ENCODE data around the gene RNU1-4. TPM values are rescaled to one million over a fixed set of nuclear protein-coding genes. Genes with fewer than 3 reads are reported as not detected.
"Not testable (repeated sequence)": the region's sequence is repeated elsewhere in the genome, so short reads cannot be mapped to it uniquely, and the experiment has no call there.

Gene RNU1-4
- total RNA-seq, 1 donor from 2014 or later: 3,598 TPM

- DNase-seq; H3K4me1 Mint-ChIP-seq (ENCODE audit: low read depth, unreplicated experiment); H3K9me3 Mint-ChIP-seq (ENCODE audit: unreplicated experiment); H3K4me3 Mint-ChIP-seq (ENCODE audit: unreplicated experiment); H3K27ac Mint-ChIP-seq (ENCODE audit: unreplicated experiment); H3K27me3 Mint-ChIP-seq (ENCODE audit: unreplicated experiment); H3K36me3 Mint-ChIP-seq (ENCODE audit: unreplicated experiment): not testable (repeated sequence)
These were observed 30.7 kb downstream of the RNU1-4 start for GRCh38 chr1:16770896-16771446.

DNA sequence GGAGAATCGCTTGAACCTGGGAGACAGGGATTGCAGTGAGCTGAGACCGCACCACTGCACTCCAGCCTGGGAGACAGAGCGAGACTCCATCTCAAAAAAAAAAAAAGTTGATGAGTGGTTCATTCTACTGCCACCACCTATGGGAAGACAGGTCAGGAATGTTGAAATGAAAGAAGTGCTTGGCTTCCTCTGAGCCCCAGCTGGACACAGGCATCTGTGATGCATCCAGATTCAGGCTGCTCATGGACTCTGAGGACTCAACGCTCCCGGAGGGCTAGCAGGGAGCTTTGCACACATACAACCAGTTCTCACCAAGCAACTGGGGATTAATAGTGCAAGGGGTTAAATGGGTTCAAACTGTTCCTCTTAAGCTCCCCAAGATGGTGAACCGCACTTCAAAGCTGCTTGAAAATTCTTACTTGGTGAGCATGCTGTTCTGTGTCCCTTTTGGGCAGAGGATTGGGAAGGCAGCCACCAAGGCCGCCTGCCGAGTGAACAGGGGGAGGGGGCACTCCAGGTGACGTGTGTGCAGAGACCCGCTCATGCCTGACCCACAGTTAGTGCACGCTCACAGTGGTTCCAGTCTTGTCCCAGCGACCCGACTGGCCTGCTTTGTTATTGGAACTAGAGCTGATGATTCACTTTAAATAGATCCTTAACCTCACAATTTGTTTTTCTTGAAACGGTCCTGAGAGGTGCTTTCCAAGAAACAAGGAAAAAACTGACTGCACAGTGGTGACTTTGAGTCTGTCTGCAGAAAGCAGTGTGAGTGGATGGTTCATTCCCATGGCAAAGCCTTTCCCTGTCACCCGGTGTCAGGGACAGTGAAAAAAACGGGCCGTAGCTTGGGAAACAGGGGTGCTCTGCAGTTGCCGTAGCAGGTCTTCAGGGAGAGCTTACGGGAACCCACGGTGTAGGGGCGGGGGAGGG is 32.2 kb downstream of the RNU1-4 start:
- not testable (repeated sequence) for H3K4me3 Mint-ChIP-seq (ENCODE audit: unreplicated experiment); H3K36me3 Mint-ChIP-seq (ENCODE audit: unreplicated experiment); H3K9me3 Mint-ChIP-seq (ENCODE audit: unreplicated experiment); H3K4me1 Mint-ChIP-seq (ENCODE audit: low read depth, unreplicated experiment); H3K27ac Mint-ChIP-seq (ENCODE audit: unreplicated experiment); DNase-seq; H3K27me3 Mint-ChIP-seq (ENCODE audit: unreplicated experiment)

DNA sequence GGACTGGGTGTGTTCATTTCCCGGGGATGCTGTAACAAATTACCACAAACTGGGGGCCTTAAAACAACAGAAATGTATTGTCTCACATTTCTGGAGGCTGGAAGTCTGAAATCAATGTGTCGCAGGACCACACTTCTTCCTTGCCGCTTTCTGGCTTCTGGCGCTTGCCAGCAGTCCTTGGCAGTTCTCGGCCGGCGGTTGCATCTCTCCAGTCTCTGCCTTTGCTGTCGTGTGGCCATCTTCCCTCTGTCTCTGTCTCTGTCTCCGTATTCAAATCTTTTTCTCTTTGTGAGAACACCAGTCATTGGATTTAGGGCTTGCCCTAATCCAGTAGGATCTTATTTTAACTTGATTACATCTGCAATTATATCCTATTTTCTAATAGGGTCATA is 32.9 kb downstream of the RNU1-4 start:
- not testable (repeated sequence) for H3K27ac Mint-ChIP-seq (ENCODE audit: unreplicated experiment); H3K9me3 Mint-ChIP-seq (ENCODE audit: unreplicated experiment); DNase-seq; H3K27me3 Mint-ChIP-seq (ENCODE audit: unreplicated experiment); H3K36me3 Mint-ChIP-seq (ENCODE audit: unreplicated experiment); H3K4me3 Mint-ChIP-seq (ENCODE audit: unreplicated experiment); H3K4me1 Mint-ChIP-seq (ENCODE audit: low read depth, unreplicated experiment)

DNA sequence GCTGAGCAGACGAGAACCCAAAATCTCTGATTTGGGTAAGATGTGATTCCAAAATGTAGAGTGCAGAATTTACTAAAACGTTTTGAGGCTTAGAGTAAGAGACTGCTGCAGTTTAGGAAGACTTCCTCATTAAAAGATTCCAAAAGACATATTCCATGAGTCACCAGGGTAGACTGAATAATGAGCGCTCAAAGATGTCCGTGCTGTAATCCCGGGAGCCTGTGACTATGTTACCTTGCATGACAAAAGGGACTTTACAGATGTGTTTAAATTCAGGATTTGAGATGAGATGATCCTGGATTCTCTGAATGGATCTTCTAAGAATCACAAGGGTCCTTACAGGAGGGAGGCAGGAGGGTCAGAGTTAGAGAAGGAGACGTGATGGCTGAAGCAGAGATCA is 33.4 kb downstream of the RNU1-4 start:
- H3K27ac Mint-ChIP-seq (ENCODE audit: unreplicated experiment); H3K4me1 Mint-ChIP-seq (ENCODE audit: low read depth, unreplicated experiment); DNase-seq; H3K36me3 Mint-ChIP-seq (ENCODE audit: unreplicated experiment); H3K4me3 Mint-ChIP-seq (ENCODE audit: unreplicated experiment); H3K27me3 Mint-ChIP-seq (ENCODE audit: unreplicated experiment); H3K9me3 Mint-ChIP-seq (ENCODE audit: unreplicated experiment): not testable (repeated sequence)

DNA sequence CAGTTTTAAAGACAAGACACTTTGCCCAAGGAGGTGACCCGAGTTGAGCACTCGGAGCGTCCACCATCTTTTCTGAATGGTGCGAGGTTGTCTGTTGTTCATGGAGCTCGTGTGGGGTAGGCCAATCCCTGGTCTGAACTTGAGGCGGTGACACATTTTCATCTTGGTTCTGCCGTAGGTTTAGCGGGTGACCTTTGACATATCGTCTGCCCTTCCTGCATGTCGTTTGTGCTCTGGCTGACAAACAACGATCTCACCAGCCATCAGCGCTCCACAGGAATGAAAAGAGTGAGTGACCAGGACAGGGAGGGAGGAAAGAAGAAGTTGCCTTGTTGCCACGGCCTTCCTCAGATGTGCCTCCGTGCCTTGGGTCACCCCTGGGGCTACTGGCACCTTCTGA is 34.5 kb downstream of the RNU1-4 start:
- H3K4me1 Mint-ChIP-seq (ENCODE audit: low read depth, unreplicated experiment); H3K27me3 Mint-ChIP-seq (ENCODE audit: unreplicated experiment); H3K9me3 Mint-ChIP-seq (ENCODE audit: unreplicated experiment); DNase-seq; H3K36me3 Mint-ChIP-seq (ENCODE audit: unreplicated experiment); H3K4me3 Mint-ChIP-seq (ENCODE audit: unreplicated experiment); H3K27ac Mint-ChIP-seq (ENCODE audit: unreplicated experiment): not testable (repeated sequence)

- not testable (repeated sequence) for DNase-seq; H3K4me3 Mint-ChIP-seq (ENCODE audit: unreplicated experiment); H3K27ac Mint-ChIP-seq (ENCODE audit: unreplicated experiment); H3K4me1 Mint-ChIP-seq (ENCODE audit: low read depth, unreplicated experiment); H3K36me3 Mint-ChIP-seq (ENCODE audit: unreplicated experiment); H3K9me3 Mint-ChIP-seq (ENCODE audit: unreplicated experiment); H3K27me3 Mint-ChIP-seq (ENCODE audit: unreplicated experiment)
These were observed 35.0 kb downstream of the RNU1-4 start for GRCh38 chr1:16775290-16775689.

- not testable (repeated sequence) for H3K27me3 Mint-ChIP-seq (ENCODE audit: unreplicated experiment); H3K4me3 Mint-ChIP-seq (ENCODE audit: unreplicated experiment); DNase-seq; H3K4me1 Mint-ChIP-seq (ENCODE audit: low read depth, unreplicated experiment); H3K27ac Mint-ChIP-seq (ENCODE audit: unreplicated experiment); H3K36me3 Mint-ChIP-seq (ENCODE audit: unreplicated experiment); H3K9me3 Mint-ChIP-seq (ENCODE audit: unreplicated experiment)
These were observed 35.9 kb downstream of the RNU1-4 start for GRCh38 chr1:16776248-16776647.

- not testable (repeated sequence) for H3K27ac Mint-ChIP-seq (ENCODE audit: unreplicated experiment); H3K4me3 Mint-ChIP-seq (ENCODE audit: unreplicated experiment); H3K9me3 Mint-ChIP-seq (ENCODE audit: unreplicated experiment); H3K36me3 Mint-ChIP-seq (ENCODE audit: unreplicated experiment); DNase-seq; H3K27me3 Mint-ChIP-seq (ENCODE audit: unreplicated experiment); H3K4me1 Mint-ChIP-seq (ENCODE audit: low read depth, unreplicated experiment)
These were observed 36.5 kb downstream of the RNU1-4 start for GRCh38 chr1:16776835-16777234.

- not testable (repeated sequence) for H3K27me3 Mint-ChIP-seq (ENCODE audit: unreplicated experiment); H3K27ac Mint-ChIP-seq (ENCODE audit: unreplicated experiment); H3K4me1 Mint-ChIP-seq (ENCODE audit: low read depth, unreplicated experiment); H3K9me3 Mint-ChIP-seq (ENCODE audit: unreplicated experiment); H3K4me3 Mint-ChIP-seq (ENCODE audit: unreplicated experiment); H3K36me3 Mint-ChIP-seq (ENCODE audit: unreplicated experiment); DNase-seq
These were observed 37.5 kb downstream of the RNU1-4 start for GRCh38 chr1:16777821-16778220.

GRCh38 chr1:16779525-16779924 is 39.2 kb downstream of the RNU1-4 start:
- not testable (repeated sequence) for H3K4me1 Mint-ChIP-seq (ENCODE audit: low read depth, unreplicated experiment); H3K4me3 Mint-ChIP-seq (ENCODE audit: unreplicated experiment); DNase-seq; H3K27ac Mint-ChIP-seq (ENCODE audit: unreplicated experiment); H3K36me3 Mint-ChIP-seq (ENCODE audit: unreplicated experiment); H3K27me3 Mint-ChIP-seq (ENCODE audit: unreplicated experiment); H3K9me3 Mint-ChIP-seq (ENCODE audit: unreplicated experiment)

DNA sequence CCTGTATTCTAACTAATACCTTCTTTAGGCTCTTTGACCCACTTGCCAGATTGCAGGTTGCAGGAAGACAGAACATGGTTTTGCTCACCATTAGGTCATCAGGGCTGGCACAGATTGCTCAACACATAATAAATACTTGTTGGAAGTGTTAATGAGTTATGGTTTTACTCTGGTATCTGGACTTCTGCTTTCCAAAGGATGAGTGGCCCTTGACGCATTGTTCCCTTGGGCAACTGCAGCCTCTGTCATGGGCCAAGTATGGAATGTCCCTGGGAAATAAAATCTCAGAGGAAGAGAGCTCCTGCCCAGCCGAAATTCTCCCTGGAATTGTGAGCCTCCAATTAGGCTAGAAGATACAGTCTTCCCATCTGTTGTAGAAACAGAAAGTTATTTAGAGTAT is 40.7 kb downstream of the RNU1-4 start:
- DNase-seq; H3K36me3 Mint-ChIP-seq (ENCODE audit: unreplicated experiment); H3K4me3 Mint-ChIP-seq (ENCODE audit: unreplicated experiment); H3K4me1 Mint-ChIP-seq (ENCODE audit: low read depth, unreplicated experiment); H3K9me3 Mint-ChIP-seq (ENCODE audit: unreplicated experiment); H3K27ac Mint-ChIP-seq (ENCODE audit: unreplicated experiment); H3K27me3 Mint-ChIP-seq (ENCODE audit: unreplicated experiment): not testable (repeated sequence)

- H3K4me3 Mint-ChIP-seq (ENCODE audit: unreplicated experiment); H3K4me1 Mint-ChIP-seq (ENCODE audit: low read depth, unreplicated experiment); H3K9me3 Mint-ChIP-seq (ENCODE audit: unreplicated experiment); H3K27ac Mint-ChIP-seq (ENCODE audit: unreplicated experiment); DNase-seq; H3K27me3 Mint-ChIP-seq (ENCODE audit: unreplicated experiment); H3K36me3 Mint-ChIP-seq (ENCODE audit: unreplicated experiment): not testable (repeated sequence)
These were observed 41.3 kb downstream of the RNU1-4 start for GRCh38 chr1:16781625-16782024.

All from glutamatergic neuron (in vitro differentiated cells).